HepG2 (cell line): ENCODE results near the gene TTC21B. TPM values are rescaled to one million over a fixed set of nuclear protein-coding genes. Genes with fewer than 3 reads are reported as not detected.

Experiments used
- CREM ChIP-seq, 2 experiments: sonication (generic) in 1 of 2; formaldehyde crosslinking in 1 of 2; IDR thresholded peaks; 2 replicates each; pipeline versions ENCODE4 v1.4.0 to v1.6.1; 2016 to 2020; ENCODE audit warnings: antibody characterized with exemption in 1 of 2, mild to moderate bottlenecking in 1 of 2, missing genetic modification reagents in 1 of 2
- GATAD2A ChIP-seq: IDR thresholded peaks from 2 replicates; pipeline ENCODE4 v1.6.1; 2016
- HOMEZ ChIP-seq: IDR thresholded peaks from 2 replicates; pipeline ENCODE4 v1.6.1; 2016; ENCODE audit warnings: low read depth
- NFKBIZ ChIP-seq: IDR thresholded peaks from 2 replicates; pipeline ENCODE4 v1.6.1; 2018; ENCODE audit warnings: missing genetic modification reagents, missing compliant biosample characterization
- PBX2 ChIP-seq: IDR thresholded peaks from 2 replicates; pipeline ENCODE4 v1.6.1; 2016; ENCODE audit warnings: control low read depth
- ZBED4 ChIP-seq: sonication (generic); formaldehyde crosslinking; IDR thresholded peaks from 2 replicates; pipeline ENCODE4 v1.4.0; 2020; ENCODE audit warnings: missing genetic modification reagents, borderline replicate concordance
- ZSCAN12 ChIP-seq: sonication (generic); formaldehyde crosslinking; IDR thresholded peaks from 2 replicates; pipeline ENCODE4 v1.9.0; 2021; ENCODE audit warnings: mild to moderate bottlenecking, missing genetic modification reagents
- polyA plus RNA-seq, 8 experiments: library from polyadenylated mRNA; depleted of rRNA in 3 of 8; stranded (reverse) in 7 of 8; unstranded in 1 of 8; fragments of >200 nt; fragmentation: Illumina TruSeq in 4 of 8; extraction: Trizol in 4 of 8; gene quantifications; 2 replicates each; pipeline versions ENCODE4 v1.2.1 to v1.2.3, GENCODE V29; 2011 to 2016; ENCODE audit warnings: low read depth in 4 of 8, missing spikeins in 1 of 8, mixed read lengths in 1 of 8; ENCODE audit not compliant: insufficient read depth in 1 of 8
- total RNA-seq, 5 experiments: library from RNA; depleted of rRNA; stranded (reverse); fragments of >200 nt; fragmentation: Illumina TruSeq; extraction: Trizol; gene quantifications; 2 replicates each; pipeline ENCODE4 v1.2.3, GENCODE V29; 2016; ENCODE audit warnings: low read depth in 1 of 5
- TF ChIP-seq, protein P1 (sequence below): sonication (generic); formaldehyde crosslinking; IDR thresholded peaks from 2 replicates; pipeline ENCODE4 v1.4.0; 2020; ENCODE audit warnings: missing genetic modification reagents

Gene TTC21B
- total and polyA plus RNA-seq, 2 of the 13 experiments (the other 11 are each of a cell fraction or from before 2014, with no cell fraction given), result 39.1 to 67.1 TPM

DNA sequence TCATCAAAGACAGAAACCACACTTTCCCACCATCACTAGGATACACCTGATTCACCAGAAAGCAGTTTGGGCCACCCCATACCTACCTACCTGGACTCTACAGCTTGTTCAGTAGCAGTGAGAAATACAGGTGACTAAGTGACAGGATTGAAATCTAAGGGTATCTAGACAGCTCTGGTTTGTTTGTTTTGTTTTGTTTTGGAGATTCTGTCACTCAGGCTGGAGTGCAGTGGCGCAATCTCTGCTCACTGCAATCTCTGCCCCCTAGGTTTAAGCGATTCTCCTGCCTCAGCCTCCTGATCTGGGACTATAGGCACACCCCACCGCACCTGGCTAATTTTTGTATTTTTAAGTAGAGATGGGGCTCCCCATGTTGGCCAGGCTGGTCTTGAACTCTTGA is 3.1 kb downstream of the TTC21B start (continued):
- TF ChIP-seq HOMEZ (CRISPR knock-in tag), result 0 out of 2 replicates have a peak, but pooled peaks have one; percentile 18
- peak; percentile 70 for TF ChIP-seq PBX2 (CRISPR knock-in tag)
- TF ChIP-seq, protein P1, sequence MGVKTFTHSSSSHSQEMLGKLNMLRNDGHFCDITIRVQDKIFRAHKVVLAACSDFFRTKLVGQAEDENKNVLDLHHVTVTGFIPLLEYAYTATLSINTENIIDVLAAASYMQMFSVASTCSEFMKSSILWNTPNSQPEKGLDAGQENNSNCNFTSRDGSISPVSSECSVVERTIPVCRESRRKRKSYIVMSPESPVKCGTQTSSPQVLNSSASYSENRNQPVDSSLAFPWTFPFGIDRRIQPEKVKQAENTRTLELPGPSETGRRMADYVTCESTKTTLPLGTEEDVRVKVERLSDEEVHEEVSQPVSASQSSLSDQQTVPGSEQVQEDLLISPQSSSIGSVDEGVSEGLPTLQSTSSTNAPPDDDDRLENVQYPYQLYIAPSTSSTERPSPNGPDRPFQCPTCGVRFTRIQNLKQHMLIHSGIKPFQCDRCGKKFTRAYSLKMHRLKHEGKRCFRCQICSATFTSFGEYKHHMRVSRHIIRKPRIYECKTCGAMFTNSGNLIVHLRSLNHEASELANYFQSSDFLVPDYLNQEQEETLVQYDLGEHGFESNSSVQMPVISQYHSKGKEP (CRISPR knock-in tag), result no peak
- no peak for TF ChIP-seq CREM (IDR thresholded peaks at IDR 0.05)
- no peak for TF ChIP-seq CREM (CRISPR knock-in tag; IDR thresholded peaks at IDR 0.05)
- no peak for TF ChIP-seq ZBED4 (CRISPR knock-in tag)
- no peak for TF ChIP-seq ZSCAN12 (CRISPR knock-in tag)
- TF ChIP-seq GATAD2A, result peak; percentile 65; the same call in 1 of the 2 replicates
- no peak for TF ChIP-seq NFKBIZ (CRISPR knock-in tag)
- TF ChIP-seq, all 625 proteins: peak for 34
